ENCODE measurements around the gene CCL25.

DNA sequence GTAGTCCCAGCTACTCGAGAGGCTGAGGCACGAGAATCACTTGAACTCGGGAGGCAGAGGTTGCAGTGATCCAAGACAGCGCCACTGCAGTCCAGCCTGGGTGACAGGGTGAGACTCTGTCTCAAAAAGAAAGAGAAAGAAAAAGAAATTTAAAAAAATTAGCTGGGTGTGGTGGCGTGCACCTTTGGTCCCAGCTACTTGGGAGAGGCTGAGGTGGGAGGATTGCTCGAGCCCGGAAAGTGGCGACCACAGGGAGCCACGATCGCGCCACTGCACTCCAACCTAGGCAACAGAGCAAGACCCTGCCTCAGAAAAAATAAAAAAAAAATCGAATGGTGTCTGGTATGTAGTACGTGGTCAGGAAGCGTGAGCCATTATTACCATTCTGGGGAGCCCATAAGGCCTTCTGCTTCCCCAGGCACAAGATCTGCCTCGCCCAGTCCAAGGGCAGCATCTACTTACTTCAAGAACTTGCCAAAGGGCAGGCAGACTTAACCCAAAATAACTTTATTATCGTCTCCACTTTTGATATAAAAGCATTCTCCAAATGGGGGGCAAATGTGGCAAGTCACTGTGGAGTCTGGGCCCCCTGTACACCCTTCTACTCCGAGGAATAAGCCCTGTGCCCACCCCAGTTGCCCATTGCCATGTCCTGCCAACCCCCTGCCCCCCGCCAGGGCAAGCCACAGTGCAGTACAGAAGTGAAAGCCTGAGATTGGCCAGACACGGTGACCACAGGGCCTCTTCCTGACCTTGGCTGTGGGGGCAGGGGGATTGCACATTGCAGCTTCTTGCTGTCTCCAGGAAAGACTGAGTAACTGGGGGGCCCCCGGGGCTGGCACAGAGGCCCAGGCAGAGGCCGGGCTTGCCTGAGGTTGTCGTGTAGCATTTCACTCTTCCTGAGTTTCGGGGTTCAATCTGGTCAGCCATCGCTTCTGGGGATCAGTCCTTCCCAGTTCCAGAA is 12.6 kb downstream of the CCL25 start:
- TF ChIP-seq, protein P1, sequence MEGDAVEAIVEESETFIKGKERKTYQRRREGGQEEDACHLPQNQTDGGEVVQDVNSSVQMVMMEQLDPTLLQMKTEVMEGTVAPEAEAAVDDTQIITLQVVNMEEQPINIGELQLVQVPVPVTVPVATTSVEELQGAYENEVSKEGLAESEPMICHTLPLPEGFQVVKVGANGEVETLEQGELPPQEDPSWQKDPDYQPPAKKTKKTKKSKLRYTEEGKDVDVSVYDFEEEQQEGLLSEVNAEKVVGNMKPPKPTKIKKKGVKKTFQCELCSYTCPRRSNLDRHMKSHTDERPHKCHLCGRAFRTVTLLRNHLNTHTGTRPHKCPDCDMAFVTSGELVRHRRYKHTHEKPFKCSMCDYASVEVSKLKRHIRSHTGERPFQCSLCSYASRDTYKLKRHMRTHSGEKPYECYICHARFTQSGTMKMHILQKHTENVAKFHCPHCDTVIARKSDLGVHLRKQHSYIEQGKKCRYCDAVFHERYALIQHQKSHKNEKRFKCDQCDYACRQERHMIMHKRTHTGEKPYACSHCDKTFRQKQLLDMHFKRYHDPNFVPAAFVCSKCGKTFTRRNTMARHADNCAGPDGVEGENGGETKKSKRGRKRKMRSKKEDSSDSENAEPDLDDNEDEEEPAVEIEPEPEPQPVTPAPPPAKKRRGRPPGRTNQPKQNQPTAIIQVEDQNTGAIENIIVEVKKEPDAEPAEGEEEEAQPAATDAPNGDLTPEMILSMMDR (IDR thresholded peaks at IDR 0.05) = no peak
- TF ChIP-seq POLR2A (IDR thresholded peaks at IDR 0.05) = no peak
- no peak for TF ChIP-seq POLR2AphosphoS5 (IDR thresholded peaks at IDR 0.05)

Measured in prostate gland (tissue), 2 donors.